ENCODE data around the gene RTL1.

- TF ChIP-seq CTCF (conservative IDR thresholded peaks at IDR 0.05 in 1 of 2, IDR thresholded peaks at IDR 0.05 in 1 of 2; ENCODE audit: low read depth in 1 of 2, low read length in 2 of 2) (no peak), EZH2 (IDR thresholded peaks at IDR 0.05; ENCODE audit: low read length, missing control alignments) (no peak)
Measured at GRCh38 chr14:100894416-100894815, 9.1 kb downstream of the RTL1 start.

All from fibroblast of lung (primary cell).